GM19463 (cell line): ENCODE data around the gene ATOX1.

Experiments used
- ATAC-seq: cut with Tn5 transposase; IDR thresholded peaks from one replicate; pipeline ENCODE4 v1.9.1; 2021; ENCODE audit warnings: mild to moderate bottlenecking, moderate library complexity; ENCODE audit not compliant: unreplicated experiment

Gene ATOX1

DNA sequence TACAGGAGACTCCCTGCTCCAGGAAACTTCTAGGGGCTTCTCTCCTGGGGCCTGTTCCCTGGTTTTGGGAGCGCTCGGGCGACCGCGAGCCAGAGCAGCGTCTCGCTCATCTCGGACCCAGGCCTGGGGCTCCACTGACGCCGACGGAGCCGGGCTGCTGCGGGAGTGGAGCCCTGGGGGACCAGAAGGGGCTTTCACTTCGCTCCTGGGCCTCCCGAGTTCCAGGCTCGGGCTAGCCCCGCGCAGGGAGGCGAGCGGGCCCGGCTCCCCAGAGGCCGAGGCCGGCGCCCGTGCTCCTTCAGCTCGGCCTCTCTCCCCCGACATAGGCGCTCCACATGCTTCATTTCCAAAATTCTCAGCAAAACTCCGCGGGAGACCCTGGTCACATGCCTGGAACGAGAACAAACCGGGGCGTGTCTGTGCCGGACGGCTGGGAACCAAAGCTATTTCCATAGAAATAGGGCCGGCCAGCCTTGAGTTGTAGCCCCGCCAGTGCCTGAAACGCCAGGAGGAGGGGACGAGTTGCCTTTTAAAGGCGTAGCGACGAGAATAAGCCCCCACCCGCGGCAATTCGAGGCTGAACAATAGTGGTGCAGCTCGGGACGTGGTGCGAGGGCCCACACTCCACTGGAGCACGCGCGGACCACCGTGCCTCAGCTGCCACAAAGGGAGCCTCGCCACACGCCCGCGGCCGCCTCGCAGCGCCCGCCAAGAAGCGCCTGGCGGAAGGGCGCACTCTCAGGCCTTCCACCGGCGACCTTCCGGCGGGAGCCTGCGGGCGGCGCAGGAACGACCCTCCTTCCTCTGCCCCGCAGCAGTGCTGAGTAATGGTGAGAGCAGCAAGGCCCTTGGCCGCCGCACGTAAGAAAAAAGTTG, 12.2 kb upstream of the ATOX1 start:
- peak; percentile 26 for ATAC-seq

DNA sequence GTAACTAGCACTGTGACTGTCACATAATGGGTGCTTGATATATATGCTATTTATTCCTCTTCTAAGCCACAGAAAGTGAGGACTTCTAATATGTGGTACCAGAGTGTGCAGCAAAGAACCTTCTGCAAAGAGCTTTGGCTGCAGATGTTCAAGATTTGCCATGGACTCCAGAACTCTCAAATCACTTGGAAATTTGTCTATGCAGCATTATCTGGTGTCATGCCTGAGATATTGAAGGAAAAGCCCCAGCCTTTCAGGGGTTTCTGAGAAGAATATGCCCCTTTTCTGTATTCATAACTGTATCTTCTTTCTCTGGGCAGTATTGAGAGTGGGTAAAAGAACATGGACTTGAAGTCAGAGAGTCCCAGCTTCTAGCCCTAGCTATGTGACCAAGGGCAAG, 8.5 kb upstream of the ATOX1 start:
- no peak for ATAC-seq

DNA sequence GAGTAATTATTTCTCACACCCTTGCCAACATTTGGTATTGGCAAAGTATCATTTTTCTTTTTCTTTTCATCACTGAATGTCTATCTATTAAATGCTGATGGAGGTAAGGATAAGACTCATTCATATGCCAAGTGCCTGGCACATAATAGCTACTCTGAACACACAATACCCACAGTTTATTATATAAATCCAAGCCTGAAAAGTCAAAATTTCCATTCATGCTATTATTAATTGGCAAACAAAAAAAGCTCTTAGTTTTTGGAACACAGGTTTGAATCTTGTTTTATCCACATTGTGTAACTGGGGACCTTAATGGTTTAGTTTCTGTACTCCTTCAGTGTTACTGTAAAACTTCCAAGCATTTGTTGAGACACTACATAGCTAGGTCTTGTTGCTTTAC, 6.4 kb upstream of the ATOX1 start:
- no peak for ATAC-seq

DNA sequence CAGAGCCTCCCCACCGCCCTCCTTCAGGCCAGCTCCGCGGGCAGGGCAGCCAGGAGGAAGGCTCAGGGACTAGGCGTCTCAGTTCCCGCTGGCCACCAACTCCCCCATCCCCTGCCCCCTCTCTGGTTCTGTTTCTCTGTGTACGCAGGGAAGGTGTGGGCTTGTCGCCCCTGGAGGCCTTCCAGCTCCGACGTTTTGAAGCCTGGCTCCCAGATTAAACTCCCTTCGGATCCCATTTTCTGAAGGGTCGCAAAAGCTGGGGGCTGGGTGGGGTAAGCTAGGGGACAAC, 346 bp downstream of the ATOX1 start:
- ATAC-seq: peak; percentile 3

DNA sequence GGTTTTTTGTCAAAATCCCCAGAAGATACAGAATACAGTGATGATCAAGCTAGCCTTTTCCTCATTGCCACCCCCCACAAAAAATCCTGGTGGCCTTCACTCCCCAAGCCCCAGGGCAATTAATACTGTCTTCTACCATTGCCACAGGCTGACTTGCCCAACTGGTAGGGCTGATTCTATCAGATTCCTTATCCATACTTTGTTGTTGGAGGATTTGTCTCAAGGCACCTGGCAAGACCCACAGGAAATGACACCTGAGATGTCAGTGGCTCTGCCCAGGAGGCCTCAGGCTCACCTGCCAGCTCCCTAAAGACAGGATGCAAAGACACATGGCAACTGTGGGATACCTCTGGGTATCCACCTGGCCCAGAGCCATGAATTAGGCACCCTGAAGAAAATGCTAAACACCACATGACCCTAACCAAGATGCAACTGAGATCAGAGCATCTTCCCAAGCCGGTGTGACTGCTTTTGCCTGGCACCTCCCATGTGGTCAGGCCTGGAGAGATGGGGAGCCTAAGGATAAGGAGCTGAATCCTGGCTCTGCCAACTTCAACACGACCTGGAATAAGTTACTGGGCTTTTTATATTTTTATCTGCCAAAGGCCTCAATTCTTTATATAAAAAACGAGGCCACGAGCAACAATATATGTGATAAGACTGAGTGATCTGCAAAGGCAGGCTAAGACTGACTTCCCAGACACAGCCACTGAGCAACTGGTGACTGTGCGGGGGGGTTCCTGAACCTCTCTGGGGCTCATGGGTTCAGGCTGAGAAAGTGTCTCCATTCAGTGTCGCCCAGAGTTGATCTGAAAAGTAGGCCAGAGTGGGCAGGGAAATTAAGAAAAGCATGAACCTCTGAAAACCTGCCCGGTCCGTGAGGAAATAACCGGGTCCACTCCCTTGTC, 944 bp downstream of the ATOX1 start:
- no peak for ATAC-seq

DNA sequence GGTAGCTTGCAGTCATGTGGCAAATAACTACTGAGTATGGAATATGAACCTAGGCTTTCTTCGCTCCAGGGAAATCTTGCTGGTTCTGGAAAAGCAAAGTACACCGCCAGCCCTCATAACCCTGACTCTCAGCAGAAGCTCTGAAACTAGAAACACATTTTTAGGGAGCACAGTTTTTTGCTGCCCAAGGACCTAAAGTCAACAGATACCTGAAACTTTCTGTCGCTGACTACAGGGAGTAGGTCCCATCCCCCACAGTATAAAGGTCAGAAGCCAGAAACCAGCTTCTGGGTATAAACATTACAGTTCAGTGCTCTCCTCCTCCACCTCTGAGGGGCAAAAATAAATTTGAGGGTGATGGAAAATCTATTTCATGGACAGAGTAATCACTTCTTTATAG, 3.0 kb downstream of the ATOX1 start:
- no peak for ATAC-seq

DNA sequence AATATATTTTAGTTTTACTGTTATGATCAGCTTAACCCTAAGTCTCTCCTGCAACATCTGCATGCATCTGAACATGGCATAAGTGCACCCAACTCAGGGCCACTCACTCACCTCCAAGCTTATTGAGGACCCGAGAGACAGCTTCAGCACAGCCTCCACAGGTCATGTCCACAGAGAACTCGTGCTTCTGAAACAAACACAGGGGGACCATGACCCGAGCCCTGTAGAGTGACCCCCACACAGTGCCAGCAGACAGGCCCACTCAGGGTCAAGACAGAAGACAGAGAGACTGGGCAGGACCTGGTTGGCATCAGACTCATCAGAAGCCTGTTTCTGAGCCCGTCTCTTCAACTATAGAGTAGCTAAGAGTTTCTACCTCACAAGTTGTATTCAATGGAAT, 6.8 kb downstream of the ATOX1 start:
- no peak for ATAC-seq

DNA sequence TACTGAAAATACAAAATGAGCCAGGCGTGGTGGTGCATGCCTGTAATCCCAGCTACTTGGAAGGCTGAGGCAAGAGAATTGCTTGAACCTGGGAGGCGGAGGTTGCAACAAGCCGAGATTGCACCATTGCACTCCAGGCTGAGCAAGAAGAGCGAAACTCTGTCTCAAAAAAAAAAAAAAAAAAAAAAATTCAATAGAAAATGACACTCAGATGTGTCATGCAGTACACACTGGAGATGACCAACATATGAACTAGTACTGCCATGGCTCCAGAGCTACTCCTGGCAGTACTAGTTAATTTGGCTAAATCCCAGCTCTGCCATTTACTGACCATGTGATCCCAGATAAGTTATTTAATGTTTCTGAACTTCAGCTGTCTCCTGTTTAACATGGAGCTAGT, 7.3 kb downstream of the ATOX1 start:
- no peak for ATAC-seq

DNA sequence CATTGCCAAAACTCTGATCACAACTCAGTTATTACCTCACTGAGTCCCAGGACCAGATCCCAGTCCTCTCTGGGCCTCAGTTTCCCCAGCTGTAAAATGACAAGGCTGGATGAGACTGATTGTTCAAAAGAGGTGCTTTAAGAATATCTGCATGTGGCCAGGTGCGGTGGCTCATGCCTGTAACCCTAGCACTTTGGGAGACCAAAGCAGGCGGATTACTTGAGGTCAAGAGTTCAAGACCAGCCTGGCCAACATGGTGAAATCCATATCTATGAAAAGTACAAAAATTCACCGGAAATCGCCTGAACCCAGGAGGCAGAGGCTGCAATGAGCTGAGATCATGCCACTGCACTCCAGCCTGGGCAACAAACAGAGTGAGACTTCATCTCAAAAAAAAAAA, 8.3 kb downstream of the ATOX1 start:
- no peak for ATAC-seq

DNA sequence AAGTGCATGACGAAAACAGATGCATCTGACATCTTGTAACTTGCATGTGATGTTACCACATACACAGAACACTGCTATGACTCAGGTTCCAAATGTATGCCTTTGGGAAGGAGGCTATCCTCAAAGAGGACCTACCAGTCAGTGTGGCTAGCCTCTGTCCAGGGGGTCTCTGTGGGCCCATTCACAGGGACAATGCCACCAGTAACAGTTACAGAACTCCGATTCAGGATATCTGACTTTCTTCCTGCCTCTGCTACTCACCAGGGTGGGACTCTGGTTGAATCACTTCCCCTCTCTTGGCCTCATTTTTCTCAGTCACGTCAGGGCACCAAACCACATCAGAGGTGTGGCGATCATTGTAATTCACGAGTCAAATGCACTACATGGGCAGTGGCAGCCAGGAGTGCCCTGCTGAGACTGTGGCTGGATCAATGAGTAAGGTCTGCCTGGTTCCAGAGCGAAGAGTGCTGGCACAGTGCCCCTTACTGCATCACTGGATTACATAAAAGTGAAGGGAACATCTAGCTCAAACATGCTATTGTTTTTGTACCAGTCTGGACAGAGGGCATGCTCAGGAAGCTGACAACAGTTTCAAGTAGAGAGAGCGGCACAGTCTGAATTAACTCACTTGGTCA, 13.2 kb downstream of the ATOX1 start:
- ATAC-seq: peak; percentile 48

DNA sequence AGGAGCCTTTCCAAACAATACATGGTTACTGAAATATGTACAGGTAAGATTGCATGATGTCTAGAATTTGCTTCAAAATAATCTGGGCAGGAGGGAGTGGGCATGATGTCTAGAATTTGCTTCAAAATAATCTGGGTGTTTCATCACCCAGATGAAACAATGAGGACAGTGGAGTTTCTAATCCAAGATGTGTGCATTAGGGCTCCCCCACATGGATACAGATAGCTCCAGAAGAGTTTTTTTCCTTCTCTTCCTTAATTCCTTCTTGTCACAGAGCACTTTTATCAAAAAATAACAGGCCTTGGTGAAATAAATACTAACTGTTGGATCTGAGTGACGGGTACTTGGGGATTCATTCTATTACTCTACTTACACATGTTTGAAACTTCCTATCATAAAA, 14.9 kb downstream of the ATOX1 start:
- ATAC-seq: no peak

DNA sequence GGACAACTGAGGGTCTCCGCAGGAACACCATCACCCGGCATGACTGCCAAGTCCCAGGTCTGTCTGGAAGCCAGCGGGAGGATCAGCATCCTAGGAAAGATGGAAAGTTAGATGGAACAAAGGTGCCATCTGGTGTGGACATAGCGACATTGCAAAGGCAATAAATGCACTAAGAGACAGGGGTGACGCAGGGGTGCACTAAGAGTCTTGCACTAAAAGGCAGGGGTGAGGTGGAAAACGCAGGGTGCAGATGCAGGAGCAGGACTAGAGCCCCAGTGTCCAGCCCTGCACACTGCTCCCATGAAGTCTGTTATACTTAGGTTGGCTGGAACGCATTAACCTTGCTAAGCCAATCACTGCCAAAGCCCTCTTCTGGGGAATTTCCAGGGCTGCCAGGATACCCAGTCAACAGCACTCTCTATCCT, 15.5 kb downstream of the ATOX1 start:
- ATAC-seq: no peak

DNA sequence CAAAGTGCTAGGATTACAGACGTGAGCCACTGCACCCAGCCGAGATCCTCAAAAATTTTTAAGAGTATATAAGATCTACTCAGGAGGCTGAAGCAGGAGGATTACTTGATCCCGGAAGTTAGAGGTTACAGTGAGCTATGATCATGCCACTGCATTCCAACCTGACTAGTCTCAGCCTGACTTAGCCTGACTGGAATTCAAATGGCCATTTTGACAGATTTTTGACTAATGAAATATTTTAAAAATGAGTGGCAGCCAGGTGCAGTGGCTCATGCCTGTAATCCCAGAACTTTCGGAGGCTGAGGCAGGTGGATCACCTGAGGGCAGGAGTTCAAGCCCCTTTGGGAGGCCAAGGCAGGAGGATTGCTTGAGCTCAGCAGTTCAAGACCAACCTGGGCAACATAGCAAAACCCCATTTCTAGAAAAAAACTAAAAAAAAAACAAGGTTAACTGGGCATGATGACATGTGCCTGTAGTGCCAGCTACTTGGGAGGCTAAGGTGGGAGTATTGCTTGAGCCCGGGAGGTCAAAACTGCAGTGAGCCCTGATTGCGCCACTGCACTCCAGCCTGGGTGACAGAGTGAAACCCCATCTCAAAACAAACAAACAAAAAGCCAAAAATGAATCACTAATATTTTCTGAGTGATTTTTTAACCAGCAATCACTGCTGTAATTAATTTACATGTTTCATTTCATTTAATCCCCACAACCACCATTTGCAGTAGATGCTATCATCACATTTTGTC, 16.6 kb downstream of the ATOX1 start:
- no peak for ATAC-seq

DNA sequence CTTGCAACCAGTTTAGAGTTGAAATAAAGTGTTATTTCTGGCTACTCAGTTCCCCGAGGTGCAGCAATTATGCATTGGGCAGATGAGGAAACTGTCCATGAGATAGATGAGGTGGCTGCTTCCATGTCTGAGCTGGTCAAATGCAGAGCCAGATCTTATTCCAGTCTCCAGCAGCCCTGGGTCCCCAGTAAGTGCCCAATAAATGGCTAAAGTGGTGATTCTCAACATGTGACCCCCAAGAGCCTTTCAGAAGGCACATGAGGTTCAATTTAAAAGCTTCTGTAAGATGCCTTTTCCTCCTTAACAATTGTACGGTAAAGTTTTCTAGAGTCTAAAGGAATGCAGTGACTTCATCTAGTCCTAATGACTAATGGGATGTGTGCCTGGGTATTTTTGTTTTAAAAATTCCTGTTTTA, 17.5 kb downstream of the ATOX1 start:
- ATAC-seq: peak; percentile 8

DNA sequence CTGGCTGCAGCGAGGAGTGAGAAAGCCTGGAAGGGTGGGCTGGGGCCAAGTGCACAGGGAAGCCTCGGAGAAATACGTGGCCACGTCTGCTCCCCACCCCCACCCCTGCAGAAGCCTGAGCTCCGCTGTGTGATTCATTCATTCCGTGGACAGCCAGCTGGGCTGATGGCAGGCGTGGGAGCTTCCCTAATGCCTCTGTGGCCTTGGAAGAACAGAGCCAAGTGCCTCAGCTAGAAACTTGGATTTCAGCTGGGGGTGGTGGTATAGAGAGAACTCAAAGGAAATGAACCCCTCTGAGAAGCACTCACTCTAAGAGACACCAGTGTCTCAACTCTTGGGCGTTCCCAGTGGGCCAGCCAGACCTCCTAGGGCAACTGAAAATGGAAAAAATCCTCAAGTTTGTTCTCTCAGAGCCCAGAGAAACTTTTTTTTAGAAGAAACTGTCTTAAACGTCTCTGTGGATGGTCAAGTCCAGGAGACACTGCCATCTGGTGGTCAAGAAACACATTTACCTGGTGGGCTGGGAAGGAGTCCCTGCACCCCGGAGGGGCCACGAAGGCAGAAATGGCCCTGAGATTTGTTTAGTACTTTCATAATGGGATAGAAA, 18.0 kb downstream of the ATOX1 start:
- ATAC-seq: peak; percentile 59

DNA sequence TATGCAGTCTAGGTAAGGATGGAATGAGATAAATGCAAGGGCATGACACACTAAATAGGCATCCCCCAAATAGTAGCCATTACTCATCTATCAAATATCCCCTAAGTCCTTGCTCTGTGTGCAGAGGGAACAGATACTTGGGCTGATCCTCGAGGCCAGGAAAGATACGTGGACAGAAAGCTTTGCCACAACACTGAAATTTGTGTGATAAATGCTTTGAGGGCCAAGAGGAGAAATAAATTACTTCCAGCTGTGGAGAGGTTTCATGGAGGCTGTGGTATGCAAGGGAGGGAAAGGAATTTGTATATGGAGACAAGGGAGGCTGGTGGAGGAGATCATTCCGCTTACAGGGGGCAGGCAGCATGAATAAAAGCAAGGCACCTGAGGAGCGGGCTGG, 18.5 kb downstream of the ATOX1 start:
- no peak for ATAC-seq

DNA sequence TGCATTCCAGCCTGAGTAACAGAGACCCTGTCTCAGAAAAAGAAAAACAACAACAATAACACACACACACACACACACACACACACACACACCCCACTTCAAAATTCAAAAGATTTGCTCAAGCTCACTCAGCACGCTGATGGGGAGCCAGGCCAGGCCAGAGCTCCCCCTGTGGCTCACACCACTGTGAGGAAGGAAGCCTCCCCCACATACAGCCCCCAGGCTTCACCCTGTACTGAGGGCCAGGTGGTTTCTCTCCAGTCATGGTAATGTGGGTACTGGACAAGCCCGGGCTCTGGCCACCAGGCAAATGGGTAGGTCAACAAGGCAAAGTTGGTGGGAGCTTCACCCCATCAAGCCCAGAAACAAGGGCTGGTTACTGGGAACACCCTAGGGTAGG, 19.0 kb downstream of the ATOX1 start:
- no peak for ATAC-seq

DNA sequence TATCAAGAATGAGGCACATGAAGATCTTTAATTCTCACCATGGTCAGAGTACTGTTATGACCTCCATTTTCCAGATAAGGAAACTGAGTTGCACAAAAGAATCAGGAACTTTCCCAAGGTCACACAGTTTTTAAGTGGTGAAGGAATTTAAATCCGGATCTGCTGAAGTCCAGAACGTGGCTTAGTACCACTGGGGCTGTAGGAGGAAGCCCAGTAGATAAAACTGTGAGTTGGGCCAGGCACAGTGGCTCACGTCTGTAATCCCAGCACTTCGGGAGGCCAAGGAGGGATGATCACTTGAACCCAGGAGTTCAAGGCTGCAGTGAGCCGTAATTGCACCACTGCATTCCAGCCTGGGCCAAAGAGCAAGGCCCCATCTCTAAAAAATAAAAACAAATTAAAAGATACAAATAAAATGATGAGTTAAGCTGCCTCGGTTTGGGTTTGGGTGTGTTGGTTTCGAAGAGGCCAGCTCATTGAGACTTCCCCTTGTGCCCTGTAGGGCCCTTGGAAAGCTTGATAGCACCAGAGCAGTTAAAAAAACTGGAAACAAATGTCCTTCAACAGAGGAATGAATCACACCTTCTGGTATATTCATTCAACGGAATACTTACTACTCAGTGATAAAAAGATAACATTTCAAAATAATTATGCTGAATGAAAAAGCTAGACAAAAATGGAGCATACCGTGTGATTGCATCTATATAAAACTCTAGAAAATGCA, 20.1 kb downstream of the ATOX1 start:
- ATAC-seq: no peak

DNA sequence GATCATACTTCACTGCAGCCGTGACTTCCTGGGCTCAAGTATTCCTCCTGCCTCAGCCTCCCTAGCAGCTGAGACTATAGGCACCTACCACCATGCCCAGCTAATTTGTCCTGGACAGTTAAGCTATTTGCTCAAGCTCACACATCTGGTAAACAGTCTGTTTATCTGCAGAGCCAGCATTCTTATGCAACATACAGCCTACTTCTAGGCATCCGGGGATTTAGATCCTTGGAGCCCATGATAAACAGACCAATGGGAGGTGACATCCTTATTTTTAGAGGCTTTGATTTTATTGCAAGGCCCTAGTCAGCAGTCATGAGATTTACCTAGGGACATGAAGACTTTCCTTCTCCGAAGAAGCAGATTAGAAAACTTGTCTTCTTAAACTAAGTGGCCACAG, 21.0 kb downstream of the ATOX1 start:
- no peak for ATAC-seq

DNA sequence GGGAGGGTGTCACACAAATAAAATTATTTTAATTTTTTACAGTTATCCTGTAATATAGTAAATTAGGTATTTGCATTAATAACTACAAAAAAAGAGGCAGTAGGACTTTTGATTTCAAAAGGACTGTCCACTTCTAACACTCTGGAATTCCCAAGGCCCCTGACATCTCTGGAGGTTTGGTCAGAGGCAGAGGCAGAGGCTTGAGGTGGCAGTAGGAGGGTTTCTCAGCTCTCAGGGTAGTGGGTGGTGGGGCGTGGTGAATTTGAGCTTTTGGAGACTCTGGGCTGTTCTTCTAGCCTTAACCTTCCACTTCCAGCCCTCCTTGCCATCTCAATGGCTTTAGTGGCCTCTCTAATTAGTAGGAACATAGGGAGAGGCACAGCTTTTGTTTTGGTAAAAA, 22.8 kb downstream of the ATOX1 start:
- no peak for ATAC-seq
